SU-DHL-6 (cell line): Measurements from ENCODE around the gene ADGRD1.

Experiments used
- CTCF ChIP-seq: fragments of 200-600 bp; sonication (generic); IDR thresholded peaks from one replicate; pipeline ENCODE4 v1.5.1; 2017; ENCODE audit warnings: antibody characterized with exemption, mild to moderate bottlenecking, low read length, moderate library complexity; ENCODE audit not compliant: insufficient read depth, poor library complexity, severe bottlenecking
- EZH2phosphoT487 ChIP-seq: fragments of 200-600 bp; sonication (generic), shearing (Covaris generic); conservative IDR thresholded peaks from 2 replicates; pipeline ENCODE4 v1.6.1; 2018; ENCODE audit warnings: mild to moderate bottlenecking, antibody characterized with exemption, low read length, moderate library complexity, mixed read lengths

- no peak for TF ChIP-seq CTCF
- TF ChIP-seq EZH2phosphoT487 = no peak
These were observed 86.8 kb downstream of the ADGRD1 start for GRCh38 chr12:131040491-131040890.
